Endometrial microvascular endothelial cells (primary cell): ENCODE data around the gene PMEPA1. TPM values are rescaled to one million over a fixed set of nuclear protein-coding genes. Genes with fewer than 3 reads are reported as not detected.

ENCODE experiments used
- in situ Hi-C: cut with HindIII; loops from 2 replicates; pipeline ENCODE4 v1.10.0; 2017; ENCODE audit warnings: low sequenced_read_pairs, low pct_unique_long_range_greater_than_20kb; ENCODE audit errors: inconsistent ontology term
- total RNA-seq: library from RNA; depleted of rRNA; stranded (reverse); fragments of >200 nt; gene quantifications from one replicate; pipeline ENCODE4 v1.2.3, GENCODE V29; 2015; ENCODE audit errors: inconsistent ontology term

The PMEPA1 gene
- total RNA-seq, 1 donor from 2014 or later, result 4.4 TPM

DNA sequence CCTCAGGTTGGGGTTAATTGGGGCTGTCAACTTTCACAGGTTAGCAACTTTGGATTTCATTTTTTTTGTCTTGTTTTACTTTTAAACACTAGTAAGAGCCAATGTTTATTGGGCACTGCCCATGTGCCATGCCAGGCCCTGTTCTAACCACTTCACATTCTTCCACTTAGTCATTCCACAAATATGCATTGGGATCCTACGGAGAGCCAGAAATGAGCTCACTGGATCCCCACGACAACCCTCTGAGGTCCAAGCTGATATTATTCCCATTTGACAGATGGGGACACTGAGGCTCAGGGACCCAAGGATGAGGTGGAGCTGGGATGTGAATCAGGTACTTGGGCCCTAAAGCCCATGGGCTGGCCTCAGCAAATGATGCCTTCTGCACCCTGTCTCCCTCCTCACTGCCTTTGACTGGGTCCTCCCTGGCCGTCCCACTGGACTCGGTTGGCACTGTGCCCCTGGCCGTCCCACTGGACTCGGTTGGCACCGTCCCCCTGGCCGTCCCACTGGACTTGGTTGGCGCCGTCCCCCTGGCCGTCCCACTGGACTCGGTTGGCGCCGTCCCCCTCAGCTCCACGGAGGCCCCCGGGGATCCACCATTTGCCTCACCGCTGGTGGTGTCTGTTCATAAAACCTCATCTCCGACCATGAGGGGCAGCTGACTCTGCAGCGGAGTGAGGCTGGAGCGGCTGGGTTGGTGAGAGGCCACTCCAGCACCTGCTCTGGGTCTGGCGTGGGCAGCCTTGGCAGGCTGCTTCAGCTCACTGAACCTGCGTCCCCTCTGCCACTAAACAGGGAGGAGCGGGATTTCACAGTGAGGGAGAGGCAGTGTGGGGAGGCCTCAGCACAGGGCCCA is 4.8 kb upstream of the PMEPA1 start:
- in situ Hi-C loops, result no loop called here

DNA sequence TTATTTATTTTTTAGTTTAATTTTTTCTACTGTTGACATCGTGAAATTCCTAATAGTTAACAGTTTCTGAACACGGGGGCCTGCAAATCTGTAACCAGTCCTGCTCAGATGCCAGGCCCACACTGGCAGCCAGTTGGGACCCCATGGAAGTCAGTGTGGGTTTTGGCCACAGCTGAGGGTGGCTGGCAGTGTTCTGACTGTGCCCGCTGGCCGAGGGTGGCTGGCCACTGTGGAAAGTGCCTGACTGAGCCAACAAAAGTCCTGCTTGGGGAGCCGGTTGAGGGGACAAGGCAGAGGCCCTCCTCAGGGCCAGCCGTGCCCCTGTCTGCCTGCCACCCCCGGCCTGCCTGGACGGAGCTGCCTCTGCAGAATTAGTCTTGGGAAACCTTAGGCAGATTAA is 4.1 kb upstream of the PMEPA1 start:
- in situ Hi-C loops, result no loop called here

DNA sequence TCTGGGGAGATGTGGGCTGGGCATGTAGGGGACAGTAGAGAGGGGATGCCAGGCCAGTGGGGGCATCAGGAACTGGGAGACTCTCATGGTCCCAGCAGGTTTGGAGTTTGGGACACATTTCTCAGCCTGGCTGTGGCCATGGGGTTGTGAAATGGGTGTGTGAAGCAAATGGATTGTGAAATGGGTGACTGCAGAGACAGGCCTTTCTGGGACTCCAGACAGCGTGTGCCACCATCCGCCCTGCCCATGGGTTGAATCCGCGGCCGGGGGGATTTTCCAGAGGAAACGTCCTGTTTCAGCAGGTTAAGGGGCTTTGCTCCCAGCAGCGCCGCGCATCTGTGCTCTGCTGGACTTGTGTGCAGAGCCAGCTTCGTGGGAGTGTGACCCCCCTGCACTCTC is 3.7 kb upstream of the PMEPA1 start:
- in situ Hi-C loops, result no loop called here

DNA sequence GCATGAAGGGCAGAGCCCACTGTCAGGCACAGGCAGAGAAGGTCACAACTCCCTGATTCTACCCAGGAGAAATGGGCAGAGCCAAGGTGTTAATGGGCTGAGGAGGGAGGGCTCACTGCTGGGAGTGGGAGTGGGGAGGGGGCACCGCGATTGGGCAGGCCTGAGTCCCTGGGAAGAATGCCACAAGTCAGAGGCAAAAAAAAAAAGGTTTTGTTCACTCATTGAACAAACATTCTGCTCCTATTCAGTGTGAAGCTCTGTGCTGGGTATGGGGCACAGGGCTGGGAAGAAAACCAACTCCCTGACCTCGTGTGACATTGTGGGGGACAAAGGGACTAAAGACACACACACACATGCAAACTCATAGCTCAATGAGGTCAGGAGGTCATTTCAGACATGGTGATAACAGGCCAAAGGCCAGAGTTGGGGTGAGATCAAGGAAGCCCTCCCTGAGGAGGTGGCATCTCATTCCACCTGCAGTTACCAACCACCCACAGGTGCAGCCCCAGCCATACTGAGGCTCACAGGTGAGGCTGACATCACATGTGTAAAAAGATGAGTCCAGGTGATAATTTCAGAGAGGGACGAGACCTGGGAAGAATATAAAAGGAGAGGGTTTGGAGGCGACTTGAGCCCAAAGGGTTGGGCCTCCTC is 3.2 kb upstream of the PMEPA1 start:
- in situ Hi-C loops, result no loop called here

DNA sequence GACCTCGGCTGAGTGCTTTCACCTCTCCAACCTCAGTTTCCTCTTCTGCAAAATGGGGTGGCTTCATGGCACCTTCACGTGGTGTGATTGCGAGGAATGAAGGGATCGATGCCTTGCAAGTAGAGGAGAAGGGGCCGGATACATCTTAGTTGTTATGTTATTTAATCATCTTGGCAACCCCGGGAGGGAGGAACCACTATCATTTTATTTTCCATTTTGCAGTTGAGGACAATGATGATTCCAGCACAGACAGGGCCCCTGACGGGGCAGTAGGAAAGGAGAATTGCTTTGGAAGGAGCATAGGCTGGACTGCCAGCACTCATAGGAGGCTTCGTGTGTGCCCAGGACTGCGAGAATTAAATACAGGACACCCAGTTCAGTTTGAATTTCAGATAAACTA is 2.5 kb upstream of the PMEPA1 start:
- in situ Hi-C loops, result no loop called here

DNA sequence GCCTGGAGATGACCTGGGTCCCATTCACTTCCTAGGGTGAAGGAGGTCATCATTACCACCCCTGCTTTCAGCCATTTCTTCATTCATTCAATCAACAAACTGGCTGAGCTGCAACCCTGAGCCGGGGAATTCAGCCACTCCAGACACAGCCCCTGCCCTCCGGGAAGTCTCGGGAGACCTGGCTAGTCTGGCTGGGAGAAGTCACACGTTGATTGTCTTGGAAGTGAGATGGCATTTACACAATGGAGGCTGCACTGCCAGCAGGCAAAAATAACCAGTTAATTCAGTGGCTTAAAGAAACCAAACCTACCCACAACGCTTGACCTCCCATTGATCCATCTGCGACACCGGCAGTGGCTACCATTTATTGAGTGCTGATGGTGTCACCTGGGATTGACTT is 2.0 kb upstream of the PMEPA1 start:
- in situ Hi-C loops, result no loop called here

DNA sequence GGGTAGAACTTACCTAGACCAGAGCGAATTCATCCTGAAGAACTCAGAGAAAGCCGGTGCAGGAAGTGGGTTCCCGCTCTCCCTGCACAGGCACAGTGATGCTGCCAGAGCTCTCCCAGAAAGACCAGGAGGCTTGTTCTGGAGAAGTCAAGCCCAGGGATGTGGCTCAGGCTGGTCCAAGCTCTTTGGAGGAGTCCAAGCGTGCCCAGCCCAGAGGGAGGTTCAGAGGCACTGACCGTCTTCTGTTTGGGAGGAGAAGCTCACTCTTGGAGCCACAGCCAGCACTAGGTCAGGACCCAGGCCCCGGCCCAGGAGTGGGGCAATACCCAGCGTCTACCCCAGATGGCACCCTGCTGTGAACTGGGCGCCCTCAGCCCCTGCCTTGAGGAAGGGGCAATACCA is 1.5 kb upstream of the PMEPA1 start:
- in situ Hi-C loops, result no loop called here

DNA sequence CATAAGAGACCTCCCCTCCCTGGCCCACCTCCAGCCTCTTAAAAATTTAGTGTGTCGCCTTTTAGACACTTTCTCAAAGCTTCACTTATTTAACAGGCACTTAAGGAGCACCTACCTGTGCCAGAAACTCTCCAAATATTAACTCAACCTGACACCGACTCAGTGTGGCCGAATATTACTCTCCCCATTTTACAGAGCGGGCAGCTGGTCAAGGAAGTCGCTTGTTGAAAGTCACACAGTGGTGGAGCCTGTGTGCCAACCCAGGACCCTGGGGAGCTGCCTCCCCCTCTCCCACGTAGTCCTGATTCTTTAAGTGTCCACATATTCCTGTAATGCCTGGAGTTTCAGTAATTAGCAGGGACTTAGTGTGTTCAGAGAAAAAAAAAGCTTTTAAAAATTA is 1.0 kb upstream of the PMEPA1 start:
- in situ Hi-C loops, result no loop called here

DNA sequence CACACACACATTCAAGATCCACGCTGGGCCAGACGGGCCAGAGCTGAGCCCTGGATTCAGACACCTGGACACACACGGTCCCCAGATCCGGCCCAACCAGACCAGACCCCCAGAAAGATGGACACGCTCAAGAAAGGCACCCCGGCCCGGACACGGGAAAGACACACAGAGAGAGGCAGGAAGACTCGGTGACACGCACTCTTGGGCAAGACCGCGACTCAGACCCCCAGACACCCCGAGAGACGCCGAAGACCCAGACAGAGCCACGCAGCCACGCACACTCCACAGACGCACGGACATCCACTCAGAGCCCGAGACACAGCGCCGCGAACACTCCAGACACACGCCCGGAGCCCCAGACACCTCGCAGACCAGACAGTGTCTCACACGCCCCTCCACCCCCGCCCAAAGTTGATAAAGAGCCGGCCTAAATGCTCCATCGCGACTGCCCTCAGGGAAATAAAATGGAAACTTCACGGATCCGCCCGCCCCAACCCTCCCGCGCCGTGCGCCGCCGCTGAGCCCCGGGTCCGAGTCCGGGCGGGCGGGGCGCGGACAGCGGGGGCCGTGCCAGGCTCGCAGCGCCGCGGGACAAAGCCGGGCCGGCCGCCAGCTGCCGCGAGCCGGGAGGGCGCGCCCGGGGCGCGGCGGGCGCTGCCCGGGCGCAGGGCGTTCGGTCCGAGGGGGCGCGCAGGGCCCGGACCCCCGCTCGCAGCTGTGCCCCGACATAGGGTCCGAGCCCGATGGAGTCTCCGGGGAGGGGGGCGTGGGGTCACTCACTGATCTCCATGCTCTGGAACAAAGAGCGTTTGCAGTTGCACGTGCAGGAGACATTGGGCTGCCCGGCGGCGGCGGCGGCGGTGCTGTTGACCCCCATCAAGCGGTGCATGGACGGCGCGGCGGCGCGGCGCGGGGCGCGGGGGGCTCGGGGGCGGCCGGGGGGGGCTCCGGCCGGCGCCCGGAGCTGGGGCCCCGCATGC is 831 bp downstream of the PMEPA1 start:
- in situ Hi-C loops, result no loop called here

DNA sequence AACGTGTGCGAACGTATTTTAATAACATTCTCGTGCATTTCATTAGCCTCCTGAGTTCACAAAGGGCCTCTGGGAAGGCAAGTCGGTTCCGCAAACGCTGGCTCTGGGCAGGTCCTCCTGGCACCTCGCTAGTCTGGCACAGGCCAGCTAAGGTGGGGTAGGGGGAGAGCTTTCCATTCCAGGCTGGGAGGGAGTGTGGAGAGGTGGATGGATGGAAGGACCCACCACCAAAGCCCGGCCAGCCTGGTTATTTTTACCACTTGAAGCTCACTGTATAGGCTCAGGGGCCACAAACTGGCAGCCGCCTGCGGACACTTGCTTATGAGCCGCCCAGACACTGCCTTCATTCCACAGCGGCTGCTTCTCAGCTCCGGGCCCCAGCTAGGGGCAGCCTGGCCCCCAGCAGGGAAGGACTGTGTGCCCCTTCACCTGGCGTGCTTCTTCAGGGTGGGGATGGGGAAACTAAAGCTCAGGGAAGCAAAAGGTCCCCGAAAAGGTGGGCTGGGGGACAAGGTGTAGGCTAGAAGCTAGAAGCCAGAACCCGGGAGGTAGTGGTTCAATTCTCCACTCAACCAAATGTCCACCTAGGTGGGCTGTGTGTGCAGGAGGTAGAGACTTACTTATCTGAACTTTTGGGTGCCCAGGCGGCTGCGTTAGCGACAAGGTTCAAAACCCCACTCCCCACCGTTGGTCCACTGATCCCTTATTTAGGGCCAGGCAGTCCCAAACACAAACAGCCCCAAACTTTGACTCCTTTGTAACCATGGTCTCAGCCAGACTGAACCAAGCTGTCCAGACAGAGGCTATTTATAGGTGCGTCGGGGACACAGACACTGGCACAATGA is 1.7 kb downstream of the PMEPA1 start:
- in situ Hi-C loops, result no loop called here

DNA sequence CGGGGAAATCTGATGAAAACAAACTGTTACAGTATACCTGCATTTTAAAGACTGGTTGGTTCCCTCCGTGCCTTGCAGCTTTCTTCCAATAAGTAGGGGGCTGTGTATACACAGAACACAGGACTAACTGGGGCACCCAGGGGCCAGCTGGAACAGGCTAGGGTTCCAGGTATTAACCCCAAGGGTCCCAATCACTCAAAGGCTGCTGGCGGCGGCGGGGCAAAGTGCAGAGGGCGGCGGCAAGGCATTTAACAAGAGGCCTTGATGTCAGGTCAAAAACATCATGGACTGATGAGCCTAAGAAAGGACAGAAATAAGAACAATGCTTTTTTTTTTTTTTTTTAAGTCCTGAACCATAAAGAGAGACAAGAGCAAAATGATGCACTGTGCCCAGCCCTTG is 2.5 kb downstream of the PMEPA1 start:
- in situ Hi-C loops, result no loop called here

DNA sequence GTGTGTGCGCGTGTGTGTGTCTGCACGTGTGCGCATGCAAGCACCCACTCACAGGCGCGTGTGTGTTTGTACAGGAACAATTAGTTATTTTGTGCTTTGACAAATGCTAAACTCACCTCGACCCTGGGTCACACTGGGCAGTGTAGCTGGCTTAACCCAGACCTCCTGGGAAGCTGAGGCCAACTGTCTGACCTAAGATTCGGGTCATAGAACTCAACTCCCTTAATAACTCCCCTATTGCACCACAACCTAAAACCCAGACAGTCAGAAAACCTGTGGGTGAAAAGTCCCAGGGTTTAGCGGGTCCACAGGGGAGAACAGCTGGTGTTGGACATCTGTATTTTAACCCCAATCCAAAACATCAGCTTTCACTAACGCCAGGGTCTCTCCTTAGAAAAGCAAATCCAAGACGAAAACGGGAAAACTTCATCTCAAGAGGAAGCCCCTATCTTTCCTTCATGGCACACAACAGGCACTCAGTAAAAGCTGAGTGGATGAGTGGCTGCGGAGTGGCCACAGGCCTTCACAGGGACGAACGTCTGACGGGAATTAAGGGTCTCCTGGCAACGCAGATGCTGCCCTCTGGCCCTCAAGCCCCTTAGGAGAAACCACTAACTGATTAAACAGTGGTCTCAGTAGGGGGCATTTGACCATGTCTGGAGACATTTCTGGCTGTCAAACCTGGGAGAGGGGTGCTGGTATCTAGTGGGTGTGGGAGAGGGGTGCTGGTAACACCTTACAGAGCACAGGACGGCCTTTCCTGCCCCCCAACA is 4.5 kb downstream of the PMEPA1 start:
- in situ Hi-C loops, result no loop called here

DNA sequence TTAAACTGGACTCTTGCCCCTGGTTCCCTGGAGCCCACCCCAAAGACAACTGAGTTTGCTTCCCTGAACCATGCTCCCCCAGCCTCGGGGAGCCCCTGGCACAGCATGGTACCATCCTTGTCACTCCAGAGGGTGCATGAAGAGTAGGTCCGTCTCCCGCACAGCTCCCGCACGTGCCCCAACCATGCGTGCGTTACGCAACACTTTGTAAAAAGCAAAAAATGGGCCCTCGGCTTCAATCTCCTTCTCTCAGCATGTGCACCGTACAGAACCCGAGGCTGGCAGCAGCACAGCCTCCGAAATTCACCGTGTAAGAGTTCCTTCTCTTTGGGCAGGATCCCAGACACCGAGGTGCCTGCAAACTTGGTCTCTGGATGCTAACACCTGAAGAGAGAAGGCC is 5.6 kb downstream of the PMEPA1 start:
- in situ Hi-C loops, result no loop called here

DNA sequence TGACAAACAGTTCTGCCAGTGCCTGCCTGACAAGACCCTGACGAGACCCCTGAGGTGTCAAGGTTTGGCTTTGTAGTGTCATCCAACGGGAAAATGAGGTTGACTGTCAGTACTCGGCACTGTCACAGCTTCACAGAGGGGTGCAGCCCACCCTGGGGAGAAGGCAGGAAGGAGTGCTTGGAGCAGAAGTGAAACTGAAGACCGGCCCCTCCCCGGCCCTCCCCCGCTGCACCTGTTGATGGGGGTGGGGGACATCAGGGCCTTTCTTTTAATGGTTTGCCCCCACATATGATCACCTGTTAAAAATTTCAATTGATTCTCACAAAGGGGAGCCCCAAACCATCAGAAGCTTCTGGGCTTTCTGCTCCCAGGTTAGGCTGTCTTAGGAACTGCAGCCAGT is 6.8 kb downstream of the PMEPA1 start:
- in situ Hi-C loops, result no loop called here

DNA sequence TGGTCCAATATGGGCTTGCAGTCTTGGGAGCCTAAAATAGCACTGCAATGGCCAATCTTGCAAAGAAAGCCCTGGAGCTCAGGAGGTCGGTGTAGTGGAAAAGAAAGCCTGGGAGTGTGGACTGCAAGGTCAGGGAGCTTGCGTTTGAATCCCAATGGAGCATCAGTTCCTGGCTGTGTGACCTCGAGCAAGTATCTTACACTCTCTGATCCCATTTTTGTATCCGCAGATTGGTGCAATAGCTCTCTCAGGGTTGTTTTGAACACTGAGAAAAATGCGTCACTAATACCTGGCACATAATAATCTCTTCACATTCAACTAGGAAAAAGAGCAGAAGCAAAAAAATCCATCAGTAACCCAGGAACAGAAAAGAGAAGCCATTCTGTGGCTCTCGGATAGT is 7.3 kb downstream of the PMEPA1 start:
- in situ Hi-C loops, result no loop called here

DNA sequence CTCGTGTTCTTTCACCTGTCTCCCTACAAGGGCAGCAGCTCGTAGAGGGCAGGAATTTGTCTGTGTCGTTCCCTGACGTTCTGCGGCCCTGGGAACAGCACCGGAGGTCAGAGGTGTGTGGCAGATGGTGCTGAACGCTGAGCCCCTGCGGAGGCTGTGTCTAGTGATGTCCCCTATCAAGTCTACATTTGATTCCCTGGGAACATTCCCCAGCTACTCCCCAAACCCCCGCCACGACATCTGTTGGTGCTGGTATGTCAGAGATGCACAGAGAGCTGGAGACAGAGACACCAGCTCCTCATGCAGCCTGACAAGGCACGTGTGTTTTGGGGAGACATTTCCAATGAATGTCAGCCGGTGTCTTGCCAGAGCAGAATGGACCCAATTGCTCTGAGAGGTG is 7.7 kb downstream of the PMEPA1 start:
- in situ Hi-C loops, result no loop called here

DNA sequence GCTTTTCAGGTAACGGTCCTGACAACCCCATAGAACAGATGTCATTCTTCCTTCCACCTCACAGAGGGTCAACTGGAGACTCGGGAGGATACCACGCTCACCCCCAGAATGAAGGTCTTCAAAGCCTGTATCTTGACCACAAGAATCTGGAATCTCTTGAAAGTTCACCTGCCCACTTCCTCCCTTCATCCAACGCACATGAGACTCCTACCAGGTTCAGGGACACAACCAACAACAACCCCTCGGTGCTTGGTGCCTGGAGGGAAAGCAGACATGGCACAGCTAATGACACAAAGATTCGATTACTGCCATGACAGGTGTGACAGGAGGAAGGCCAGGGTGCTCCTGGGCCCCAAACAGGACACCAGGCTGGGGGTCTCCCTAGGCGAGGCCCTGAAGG is 8.2 kb downstream of the PMEPA1 start:
- in situ Hi-C loops, result no loop called here

DNA sequence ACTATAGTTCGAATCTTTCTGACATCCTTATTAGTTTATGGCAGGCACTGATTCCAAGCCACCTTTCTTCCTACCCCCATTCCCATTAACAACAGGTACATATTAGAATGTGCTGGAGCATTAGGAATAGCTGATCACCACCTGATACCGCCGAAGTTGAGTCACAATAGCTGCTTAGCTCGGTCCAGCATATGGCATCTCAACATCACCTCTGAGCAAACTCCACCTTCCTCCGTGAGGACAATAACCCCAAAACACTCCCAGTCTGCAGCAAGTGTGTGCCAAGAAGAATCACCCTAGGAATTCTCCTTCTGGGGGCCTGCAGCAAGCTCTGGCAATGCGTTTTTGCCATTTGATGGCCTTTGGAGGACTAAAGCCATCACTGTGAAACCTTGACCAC is 8.7 kb downstream of the PMEPA1 start:
- in situ Hi-C loops, result no loop called here
